K562 (cell line): ENCODE data around the gene AVPI1. TPM values are rescaled to one million over a fixed set of nuclear protein-coding genes. Genes with fewer than 3 reads are reported as not detected.

Experiments
- BCL6 ChIP-seq: fragments of 250-450 bp; sonication (Bioruptor Pico); IDR thresholded peaks from 2 replicates; pipeline ENCODE4 v1.4.0; 2020
- BRD9 ChIP-seq: fragments of 450-650 bp; IDR thresholded peaks from 2 replicates; pipeline ENCODE4 v1.6.1; 2018; ENCODE audit warnings: low read depth; ENCODE audit not compliant: partially characterized antibody
- MBD2 ChIP-seq: sonication (generic); IDR thresholded peaks from 2 replicates; pipeline ENCODE4 v1.6.1; 2016; ENCODE audit warnings: low read depth, borderline replicate concordance
- RAD21 ChIP-seq, 2 experiments: fragments of 250-450 bp in 1 of 2; fragments of 450-650 bp in 1 of 2; sonication (Bioruptor Pico) in 1 of 2; formaldehyde crosslinking in 1 of 2; IDR thresholded peaks in 1 of 2; conservative IDR thresholded peaks in 1 of 2; 2 replicates each; pipeline versions ENCODE4 v1.4.0 to v1.8.0; 2020 to 2022; ENCODE audit warnings: mild to moderate bottlenecking in 2 of 2, moderate library complexity in 1 of 2
- RREB1 ChIP-seq: fragments of 250-450 bp; sonication (Bioruptor Pico); IDR thresholded peaks from 2 replicates; pipeline ENCODE4 v1.4.0; 2020
- SAFB2 ChIP-seq: fragments of 200-400 bp; formaldehyde crosslinking; IDR thresholded peaks from 2 replicates; pipeline ENCODE4 v1.6.1; 2018; ENCODE audit warnings: borderline replicate concordance, low read length, low read depth, moderate library complexity; ENCODE audit not compliant: severe bottlenecking
- ZKSCAN1 ChIP-seq: fragments of 150-350 bp; IDR thresholded peaks from 2 replicates; pipeline ENCODE4 v1.6.1; 2016; ENCODE audit warnings: low read depth, low read length
- ZNF165 ChIP-seq: fragments of 250-450 bp; sonication (Bioruptor Pico); IDR thresholded peaks from 2 replicates; pipeline ENCODE4 v1.4.0; 2020; ENCODE audit warnings: borderline replicate concordance
- ZNF592 ChIP-seq: fragments of 450-650 bp; IDR thresholded peaks from 2 replicates; pipeline ENCODE4 v1.6.1; 2017; ENCODE audit warnings: antibody characterized with exemption, mild to moderate bottlenecking
- ZNF609 ChIP-seq: sonication (generic); formaldehyde crosslinking; IDR thresholded peaks from 2 replicates; pipeline ENCODE4 v1.8.1; 2023; ENCODE audit warnings: missing genetic modification reagents, mild to moderate bottlenecking, borderline replicate concordance
- polyA plus RNA-seq, 8 experiments: library from polyadenylated mRNA; depleted of rRNA in 4 of 8; stranded (reverse) in 5 of 8; unstranded in 3 of 8; fragments of >200 nt; fragmentation: Nextera tagmentation in 2 of 8; fragmentation: Illumina TruSeq in 1 of 8; extraction: Ambion mirVana in 2 of 8; extraction: Trizol in 1 of 8; gene quantifications; 2 replicates each; pipeline versions ENCODE4 v1.2.1 to v1.2.3, GENCODE V29; 2011 to 2014; ENCODE audit warnings: inconsistent platforms in 1 of 8, missing spikeins in 1 of 8
- total RNA-seq, 7 experiments: library from RNA; depleted of rRNA in 6 of 7; stranded (reverse); fragments of >200 nt in 6 of 7; fragmentation: Illumina TruSeq in 2 of 7; extraction: Trizol in 2 of 7; gene quantifications; 2 replicates each; pipeline versions ENCODE4 v1.2.1 to v1.2.3, GENCODE V29; 2011 to 2021; ENCODE audit warnings: low replicate concordance in 1 of 7

Gene AVPI1
- total and polyA plus RNA-seq, 9 of the 15 experiments (the other 6 are each of a cell fraction or from before 2014, with no cell fraction given) = 0.90 to 10.4 (median 7.4) TPM

- TF ChIP-seq RREB1 (CRISPR knock-in tag) (no peak), SAFB2 (no peak), ZKSCAN1 (no peak), RAD21 (CRISPR knock-in tag; conservative IDR thresholded peaks at IDR 0.05 in 1 of 2, IDR thresholded peaks at IDR 0.05 in 1 of 2) (peak; percentile 65 to 70), ZNF609 (no peak), MBD2 (no peak), ZNF165 (CRISPR knock-in tag) (no peak), BCL6 (no peak), BRD9 (no peak), ZNF592 (no peak)
Observed at GRCh38 chr10:97676770-97677581, 10.1 kb downstream of the AVPI1 start (continued).
